CD4-positive, alpha-beta T cell treated with Interleukin-6 for 4 hours (primary cell): Measurements from ENCODE around the gene UBA3.

ENCODE experiments used
- DNase-seq: peaks from one replicate; pipeline ENCODE4 v3.0.0-alpha.2; 2020; ENCODE audit warnings: mixed read lengths

Gene UBA3

GRCh38 chr3:69011096-69011730, 69.0 kb downstream of the UBA3 start:
- no peak for DNase-seq

DNA sequence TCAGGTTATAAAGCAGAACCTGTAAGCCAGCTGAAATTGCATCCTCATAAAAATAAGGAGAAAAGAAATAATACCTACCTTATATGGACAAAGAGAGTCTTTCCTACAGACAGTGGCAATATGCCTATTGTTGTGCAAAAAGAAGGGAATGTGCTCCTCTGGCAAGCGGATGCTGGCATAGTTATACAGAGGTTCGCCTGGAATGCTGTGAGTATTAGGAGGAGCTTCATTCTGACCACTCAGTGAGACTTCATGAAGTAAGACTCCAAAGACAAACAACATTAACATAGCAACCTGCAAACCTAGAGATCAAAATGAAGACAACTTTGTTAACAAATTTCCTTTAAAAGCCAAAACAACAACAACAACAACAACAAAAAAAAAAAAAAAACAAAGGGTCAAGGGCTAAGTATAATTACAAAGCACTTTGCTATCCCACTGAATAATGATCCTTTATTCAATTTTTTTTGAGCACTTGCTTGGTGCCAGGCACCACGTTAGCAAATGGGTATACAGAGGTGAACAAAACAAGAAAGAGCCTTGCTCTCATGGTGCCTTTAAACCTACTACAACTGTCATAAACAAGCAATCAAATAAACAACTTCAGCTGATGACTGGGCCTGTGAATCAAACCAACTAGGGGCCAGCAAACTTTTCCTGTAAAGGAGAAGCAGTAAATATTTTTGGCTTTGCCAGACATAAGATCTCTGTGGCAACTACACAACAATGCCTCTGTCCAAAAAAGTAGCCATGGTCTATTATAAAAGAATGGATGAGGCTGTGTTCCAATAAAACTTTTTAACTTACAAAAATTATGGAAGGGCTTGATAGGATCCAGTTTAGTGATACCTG, 70.4 kb downstream of the UBA3 start:
- DNase-seq, result no peak

- DNase-seq, result no peak
Measured at GRCh38 chr3:69008980-69009379, 71.2 kb downstream of the UBA3 start.

GRCh38 chr3:69005791-69006482, 74.2 kb downstream of the UBA3 start:
- no peak for DNase-seq

DNA sequence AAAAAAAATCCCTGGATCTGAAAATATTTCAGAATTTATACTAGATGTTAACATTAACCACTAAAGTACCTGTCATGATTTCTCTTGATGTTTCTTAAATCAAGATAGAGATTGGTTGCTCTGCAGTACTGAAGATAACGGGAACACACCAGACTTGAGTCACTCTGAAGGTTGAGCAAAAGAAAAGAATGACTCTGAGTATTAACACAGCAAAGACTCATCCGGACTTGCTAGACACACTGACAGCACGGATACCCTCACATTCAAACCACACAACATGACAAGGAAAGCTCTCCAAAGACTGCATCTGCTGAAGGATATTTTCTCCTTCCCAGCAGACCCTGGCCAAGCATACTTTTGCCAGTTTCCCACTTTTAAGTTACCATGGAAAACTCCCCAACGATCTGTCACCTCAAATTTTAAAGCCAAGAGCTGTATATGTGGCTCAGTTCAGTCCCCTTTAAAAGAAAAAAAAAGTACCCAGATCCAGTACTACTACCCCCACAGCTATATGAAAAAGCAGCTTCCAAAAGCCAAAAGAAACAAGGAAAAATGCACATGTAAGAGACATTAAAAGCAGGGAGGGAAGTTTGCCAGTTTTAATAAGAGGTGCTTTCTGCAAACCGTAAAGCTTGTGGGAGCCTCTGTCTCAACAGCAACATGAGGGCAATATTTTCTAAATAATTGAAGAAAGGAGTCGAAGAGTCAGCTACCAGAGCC, 74.9 kb downstream of the UBA3 start:
- no peak for DNase-seq
